Neural cell (in vitro differentiated cells): ENCODE results near the gene PLXNA2. TPM values are rescaled to one million over a fixed set of nuclear protein-coding genes. Genes with fewer than 3 reads are reported as not detected.

Source experiments
- H2AFZ ChIP-seq: fragments of 200-600, 300-800 bp; sonication (generic), shearing (Covaris generic); 2 replicates; pipeline ENCODE4 v1.6.0; 2014; ENCODE audit warnings: low read depth, mild to moderate bottlenecking, antibody characterized with exemption, low read length, moderate library complexity
- H3F3A ChIP-seq: fragments of 200-600 bp; shearing (Covaris generic); 2 replicates; pipeline ENCODE4 v1.6.1; 2016; ENCODE audit warnings: mild to moderate bottlenecking, moderate library complexity, mixed read lengths, antibody characterized with exemption, low read length; ENCODE audit not compliant: insufficient read depth, poor library complexity, severe bottlenecking
- H3K27ac ChIP-seq: fragments of 200-600, 300-800 bp; sonication (generic), shearing (Covaris generic); 2 replicates; pipeline ENCODE4 v1.5.1; 2014; ENCODE audit warnings: mild to moderate bottlenecking, low read length, moderate library complexity
- H3K27me3 ChIP-seq: fragments of 300-800, 200-600 bp; sonication (generic), shearing (Covaris generic); 2 replicates; pipeline ENCODE4 v1.6.0; 2014; ENCODE audit warnings: mild to moderate bottlenecking, low read depth, low read length, moderate library complexity; ENCODE audit not compliant: insufficient read depth
- H3K36me3 ChIP-seq: fragments of 300-800, 200-600 bp; sonication (generic), shearing (Covaris generic); 2 replicates; pipeline ENCODE4 v1.5.1; 2014; ENCODE audit warnings: mild to moderate bottlenecking, antibody characterized with exemption, low read length, moderate library complexity; ENCODE audit not compliant: insufficient read depth
- H3K4me2 ChIP-seq: fragments of 300-800, 200-600 bp; sonication (generic), shearing (Covaris generic); 2 replicates; pipeline ENCODE4 v1.6.0; 2014; ENCODE audit warnings: mild to moderate bottlenecking, low read length
- H3K4me3 ChIP-seq: fragments of 300-800, 200-600 bp; sonication (generic), shearing (Covaris generic); 2 replicates; pipeline ENCODE4 v1.5.1; 2014; ENCODE audit warnings: mild to moderate bottlenecking, low read length, moderate library complexity
- H3K79me2 ChIP-seq: fragments of 200-600 bp; shearing (Covaris generic); replicated peaks from 2 replicates; pipeline ENCODE4 v1.6.0; 2014; ENCODE audit warnings: mild to moderate bottlenecking, low read length, moderate library complexity; ENCODE audit not compliant: insufficient read depth
- H3K9ac ChIP-seq: fragments of 300-800, 200-600 bp; sonication (generic), shearing (Covaris generic); 2 replicates; pipeline ENCODE4 v1.6.1; 2016; ENCODE audit warnings: mild to moderate bottlenecking, low read length, mixed read lengths
- H3K9me2 ChIP-seq: fragments of 200-600 bp; shearing (Covaris generic); 2 replicates; pipeline ENCODE4 v1.6.1; 2016; ENCODE audit warnings: mild to moderate bottlenecking, low read length, mixed read lengths; ENCODE audit not compliant: insufficient read depth
- H3K9me3 ChIP-seq: fragments of 200-600, 300-800 bp; sonication (generic), shearing (Covaris generic); 2 replicates; pipeline ENCODE4 v1.6.1; 2016; ENCODE audit warnings: mild to moderate bottlenecking, mixed run types, low read length, moderate library complexity, mixed read lengths
- H4K20me1 ChIP-seq: fragments of 200-600 bp; shearing (Covaris generic); 2 replicates; pipeline ENCODE4 v1.6.1; 2016; ENCODE audit warnings: mild to moderate bottlenecking, mixed run types; ENCODE audit not compliant: insufficient read depth
- CTCF ChIP-seq: fragments of 450-650 bp; IDR thresholded peaks from 2 replicates; pipeline ENCODE4 v1.5.1; 2014; ENCODE audit warnings: antibody characterized with exemption, mild to moderate bottlenecking, moderate library complexity; ENCODE audit not compliant: poor library complexity, severe bottlenecking
- EP300 ChIP-seq: fragments of 450-650 bp; conservative IDR thresholded peaks from 2 replicates; pipeline ENCODE4 v1.6.1; 2014; ENCODE audit warnings: antibody characterized with exemption, mild to moderate bottlenecking, moderate library complexity; ENCODE audit not compliant: poor library complexity, severe bottlenecking
- EZH2 ChIP-seq: fragments of 200-600, 300-800 bp; shearing (Covaris generic), sonication (generic); IDR thresholded peaks from 2 replicates; pipeline ENCODE4 v1.6.1; 2014; ENCODE audit warnings: antibody characterized with exemption, low read length, borderline replicate concordance, mild to moderate bottlenecking; ENCODE audit not compliant: insufficient read depth, poor library complexity, severe bottlenecking
- MXI1 ChIP-seq: fragments of 450-650 bp; conservative IDR thresholded peaks from 2 replicates; pipeline ENCODE4 v1.6.1; 2014; ENCODE audit warnings: antibody characterized with exemption, mild to moderate bottlenecking; ENCODE audit not compliant: poor library complexity, severe bottlenecking
- POLR2AphosphoS5 ChIP-seq: IDR thresholded peaks from 2 replicates; pipeline ENCODE4 v1.6.1; 2012
- RAD21 ChIP-seq: fragments of 450-650 bp; conservative IDR thresholded peaks from 2 replicates; pipeline ENCODE4 v1.6.1; 2014; ENCODE audit warnings: antibody characterized with exemption, mild to moderate bottlenecking, moderate library complexity
- REST ChIP-seq: IDR thresholded peaks from 2 replicates; pipeline ENCODE4 v1.6.1; 2012; ENCODE audit warnings: borderline replicate concordance
- SMC3 ChIP-seq: fragments of 450-650 bp; conservative IDR thresholded peaks from 2 replicates; pipeline ENCODE4 v1.6.1; 2014; ENCODE audit warnings: antibody characterized with exemption, mild to moderate bottlenecking, moderate library complexity; ENCODE audit not compliant: poor library complexity
- TAF1 ChIP-seq: IDR thresholded peaks from 2 replicates; pipeline ENCODE4 v1.6.1; 2012; ENCODE audit warnings: low read depth
- polyA plus RNA-seq: library from polyadenylated mRNA; depleted of rRNA; stranded (reverse); fragments of >200 nt; gene quantifications from 2 replicates; pipeline ENCODE4 v1.2.3, GENCODE V29; 2014

PLXNA2 gene
- polyA plus RNA-seq, 1 donor from 2014 or later: 30.6 TPM

GRCh38 chr1:207978441-207978840 lies 265.7 kb downstream of the PLXNA2 start:
- Histone ChIP-seq H4K20me1 (no peaks in the 10 kb centered on the region), H3K27ac (no peak overlapping the region), H3F3A (no peaks in the 10 kb centered on the region), H2AFZ (no peak overlapping the region), H3K9ac (no peak overlapping the region), H3K9me3 (no peaks in the 10 kb centered on the region), H3K9me2 (no peaks in the 10 kb centered on the region), H3K27me3 (no peaks in the 10 kb centered on the region), H3K79me2 (no peaks in the 10 kb centered on the region), H3K36me3 (no peaks in the 10 kb centered on the region), H3K4me3 (no peak overlapping the region), H3K4me2 (no peak overlapping the region)
- TF ChIP-seq SMC3: no peak
- TF ChIP-seq POLR2AphosphoS5: no peak
- no peak for TF ChIP-seq TAF1
- TF ChIP-seq MXI1: no peak
- no peak for TF ChIP-seq EP300
- no peak for TF ChIP-seq CTCF
- no peak for TF ChIP-seq RAD21
- no peak for TF ChIP-seq EZH2
- TF ChIP-seq REST: no peak

GRCh38 chr1:207977876-207978275 lies 266.3 kb downstream of the PLXNA2 start:
- no peaks in the 10 kb centered on the region for H4K20me1 ChIP-seq
- H3K36me3 ChIP-seq: no peaks in the 10 kb centered on the region
- no peak overlapping the region for H3K4me2 ChIP-seq
- no peaks in the 10 kb centered on the region for H3K9me2 ChIP-seq
- H3K9ac ChIP-seq: no peak overlapping the region
- no peak overlapping the region for H3K4me3 ChIP-seq
- no peaks in the 10 kb centered on the region for H3K79me2 ChIP-seq
- no peak overlapping the region for H3K27ac ChIP-seq
- H3K27me3 ChIP-seq: no peaks in the 10 kb centered on the region
- TF ChIP-seq CTCF: no peak
- no peak for TF ChIP-seq POLR2AphosphoS5
- no peak for TF ChIP-seq SMC3
- TF ChIP-seq TAF1: no peak
- TF ChIP-seq RAD21: no peak
- no peak for TF ChIP-seq EZH2
- TF ChIP-seq MXI1: no peak
- no peak for TF ChIP-seq EP300
- TF ChIP-seq REST: no peak
- no peak overlapping the region for H2AFZ ChIP-seq
- H3K9me3 ChIP-seq: no peaks in the 10 kb centered on the region
- H3F3A ChIP-seq: no peaks in the 10 kb centered on the region
